HepG2 (cell line): ENCODE data around the gene GAL3ST3. TPM values are rescaled to one million over a fixed set of nuclear protein-coding genes. Genes with fewer than 3 reads are reported as not detected.

ENCODE experiments used
- AHR ChIP-seq: IDR thresholded peaks from 2 replicates; pipeline ENCODE4 v1.6.1; 2018; ENCODE audit warnings: missing genetic modification reagents, missing compliant biosample characterization
- CSRNP2 ChIP-seq: sonication (generic); formaldehyde crosslinking; conservative IDR thresholded peaks from 2 replicates; pipeline ENCODE4 v1.8.0; 2022; ENCODE audit warnings: low read depth, missing genetic modification reagents
- ELF1 ChIP-seq: sonication (generic); formaldehyde crosslinking; IDR thresholded peaks from 2 replicates; pipeline ENCODE4 v1.4.0; 2020; ENCODE audit warnings: missing genetic modification reagents
- GABPA ChIP-seq, 2 experiments: IDR thresholded peaks; 2 replicates each; pipeline ENCODE4 v1.6.1; 2011 to 2016; ENCODE audit warnings: low read depth in 2 of 2, low read length in 1 of 2, missing biosample characterization in 1 of 2, missing genetic modification characterization in 1 of 2
- IKZF5 ChIP-seq: IDR thresholded peaks from 2 replicates; pipeline ENCODE4 v1.6.1; 2018; ENCODE audit warnings: missing genetic modification reagents, mild to moderate bottlenecking, missing compliant biosample characterization
- IRX3 ChIP-seq: sonication (generic); formaldehyde crosslinking; IDR thresholded peaks from 2 replicates; pipeline ENCODE4 v1.8.1; 2023; ENCODE audit warnings: mild to moderate bottlenecking, low read depth, missing genetic modification reagents, borderline replicate concordance
- PATZ1 ChIP-seq: sonication (generic); formaldehyde crosslinking; IDR thresholded peaks from 2 replicates; pipeline ENCODE4 v1.4.0; 2020; ENCODE audit warnings: missing genetic modification reagents
- SKI ChIP-seq: fragments of 450-650 bp; IDR thresholded peaks from one replicate; pipeline ENCODE4 v1.6.1; 2018; ENCODE audit warnings: mild to moderate bottlenecking; ENCODE audit not compliant: partially characterized antibody
- SMC3 ChIP-seq: IDR thresholded peaks from 2 replicates; pipeline ENCODE4 v1.6.1; 2011; ENCODE audit warnings: low read length, improper control_type of control experiment
- SOX13 ChIP-seq, 3 experiments: fragments of 450-650 bp in 1 of 3; sonication (generic) in 1 of 3; formaldehyde crosslinking in 1 of 3; IDR thresholded peaks in 2 of 3; conservative IDR thresholded peaks in 1 of 3; 2 replicates each; pipeline versions ENCODE4 v1.5.0 to v1.6.1; 2016 to 2020; ENCODE audit warnings: antibody characterized with exemption in 1 of 3, mild to moderate bottlenecking in 1 of 3, missing compliant biosample characterization in 1 of 3, missing genetic modification reagents in 1 of 3, moderate library complexity in 1 of 3
- TBX3 ChIP-seq: fragments of 450-650 bp; IDR thresholded peaks from 2 replicates; pipeline ENCODE4 v1.6.1; 2017; ENCODE audit warnings: antibody characterized with exemption, mild to moderate bottlenecking, inconsistent platforms, borderline replicate concordance
- TEF ChIP-seq: sonication (generic); formaldehyde crosslinking; IDR thresholded peaks from 2 replicates; pipeline ENCODE4 v1.5.0; 2020; ENCODE audit warnings: missing genetic modification reagents
- TOPORS ChIP-seq: sonication (generic); formaldehyde crosslinking; IDR thresholded peaks from 2 replicates; pipeline ENCODE4 v1.8.0; 2023; ENCODE audit warnings: mild to moderate bottlenecking, missing genetic modification reagents
- ZFP37 ChIP-seq: sonication (generic); formaldehyde crosslinking; IDR thresholded peaks from 2 replicates; pipeline ENCODE4 v1.4.0; 2020; ENCODE audit warnings: missing genetic modification reagents, borderline replicate concordance
- ZFX ChIP-seq: sonication (generic); formaldehyde crosslinking; IDR thresholded peaks from 2 replicates; pipeline ENCODE4 v1.4.0; 2020; ENCODE audit warnings: mild to moderate bottlenecking, low read depth, missing genetic modification reagents, moderate library complexity
- ZNF280B ChIP-seq: sonication (generic); formaldehyde crosslinking; IDR thresholded peaks from 2 replicates; pipeline ENCODE4 v1.5.0; 2020; ENCODE audit warnings: missing genetic modification reagents, mild to moderate bottlenecking, borderline replicate concordance
- ZNF780A ChIP-seq: sonication (generic); formaldehyde crosslinking; IDR thresholded peaks from 2 replicates; pipeline ENCODE4 v1.8.0; 2022; ENCODE audit warnings: mild to moderate bottlenecking, missing genetic modification reagents, moderate library complexity
- ZNF788 ChIP-seq: sonication (generic); formaldehyde crosslinking; IDR thresholded peaks from 2 replicates; pipeline ENCODE4 v1.5.0; 2020; ENCODE audit warnings: mild to moderate bottlenecking, missing genetic modification reagents, borderline replicate concordance
- polyA plus RNA-seq, 8 experiments: library from polyadenylated mRNA; depleted of rRNA in 3 of 8; stranded (reverse) in 7 of 8; unstranded in 1 of 8; fragments of >200 nt; fragmentation: Illumina TruSeq in 4 of 8; extraction: Trizol in 4 of 8; gene quantifications; 2 replicates each; pipeline versions ENCODE4 v1.2.1 to v1.2.3, GENCODE V29; 2011 to 2016; ENCODE audit warnings: low read depth in 4 of 8, missing spikeins in 1 of 8, mixed read lengths in 1 of 8; ENCODE audit not compliant: insufficient read depth in 1 of 8
- total RNA-seq, 5 experiments: library from RNA; depleted of rRNA; stranded (reverse); fragments of >200 nt; fragmentation: Illumina TruSeq; extraction: Trizol; gene quantifications; 2 replicates each; pipeline ENCODE4 v1.2.3, GENCODE V29; 2016; ENCODE audit warnings: low read depth in 1 of 5
- TF ChIP-seq, protein P1 (sequence below): sonication (generic); formaldehyde crosslinking; IDR thresholded peaks from 2 replicates; pipeline ENCODE4 v1.4.0; 2020; ENCODE audit warnings: missing genetic modification reagents

GAL3ST3 gene
- total and polyA plus RNA-seq, 2 of the 13 experiments (the other 11 are each of a cell fraction or from before 2014, with no cell fraction given), result not detected

DNA sequence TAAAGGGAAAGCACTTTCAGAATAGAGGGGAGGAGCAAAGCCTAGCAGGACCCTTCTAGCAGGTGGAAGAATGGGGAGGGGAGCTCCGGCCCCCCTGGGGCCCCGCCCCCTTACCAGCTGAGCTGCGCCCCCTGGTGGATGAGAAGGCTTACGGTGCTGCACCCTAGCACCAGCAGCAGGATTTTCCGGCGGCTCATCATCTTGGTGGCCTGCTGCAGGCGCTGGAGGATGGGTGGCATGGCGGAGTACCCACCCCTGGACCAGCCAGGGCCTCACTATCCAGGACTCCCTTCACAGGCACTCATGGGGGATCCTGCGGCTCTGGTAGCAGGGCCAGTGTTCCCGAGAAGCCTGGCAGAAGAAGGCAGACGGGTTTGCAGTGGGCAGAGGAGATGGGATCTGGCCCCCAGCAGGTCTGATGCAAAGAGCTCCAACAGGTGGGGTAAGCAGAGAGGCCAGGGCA, 3.8 kb downstream of the GAL3ST3 start (continued):
- TF ChIP-seq CSRNP2 (no peak), TOPORS (no peak), ZFP37 (CRISPR knock-in tag) (no peak), SKI (no peak), ZFX (CRISPR knock-in tag) (peak; percentile 31; the same call in 1 of the 2 replicates), SMC3 (peak; percentile 16; the same call in 1 of the 2 replicates), IRX3 (no peak), SOX13 (IDR thresholded peaks at IDR 0.05) (no peak), SOX13 (CRISPR knock-in tag; conservative IDR thresholded peaks at IDR 0.05 in 1 of 2, IDR thresholded peaks at IDR 0.05 in 1 of 2) (0 out of 4 replicates have a peak, but pooled peaks of 1 of the 2 experiments have one; percentile 18), TBX3 (no peak), AHR (CRISPR knock-in tag) (no peak), ZNF780A (CRISPR knock-in tag) (no peak), GABPA (IDR thresholded peaks at IDR 0.05; ENCODE audit: low read depth, low read length) (no peak), GABPA (CRISPR knock-in tag; IDR thresholded peaks at IDR 0.05; ENCODE audit: low read depth) (0 out of 2 replicates have a peak, but pooled peaks have one; percentile 13), TEF (CRISPR knock-in tag) (no peak), ZNF788 (peak; percentile 59; the same call in 1 of the 2 replicates), ZNF280B (CRISPR knock-in tag) (no peak), ELF1 (CRISPR knock-in tag) (peak; percentile 24; the same call in 1 of the 2 replicates), PATZ1 (CRISPR knock-in tag) (peak; percentile 93), IKZF5 (CRISPR knock-in tag) (peak; percentile 33; the same call in 1 of the 2 replicates)
- TF ChIP-seq, protein P1, sequence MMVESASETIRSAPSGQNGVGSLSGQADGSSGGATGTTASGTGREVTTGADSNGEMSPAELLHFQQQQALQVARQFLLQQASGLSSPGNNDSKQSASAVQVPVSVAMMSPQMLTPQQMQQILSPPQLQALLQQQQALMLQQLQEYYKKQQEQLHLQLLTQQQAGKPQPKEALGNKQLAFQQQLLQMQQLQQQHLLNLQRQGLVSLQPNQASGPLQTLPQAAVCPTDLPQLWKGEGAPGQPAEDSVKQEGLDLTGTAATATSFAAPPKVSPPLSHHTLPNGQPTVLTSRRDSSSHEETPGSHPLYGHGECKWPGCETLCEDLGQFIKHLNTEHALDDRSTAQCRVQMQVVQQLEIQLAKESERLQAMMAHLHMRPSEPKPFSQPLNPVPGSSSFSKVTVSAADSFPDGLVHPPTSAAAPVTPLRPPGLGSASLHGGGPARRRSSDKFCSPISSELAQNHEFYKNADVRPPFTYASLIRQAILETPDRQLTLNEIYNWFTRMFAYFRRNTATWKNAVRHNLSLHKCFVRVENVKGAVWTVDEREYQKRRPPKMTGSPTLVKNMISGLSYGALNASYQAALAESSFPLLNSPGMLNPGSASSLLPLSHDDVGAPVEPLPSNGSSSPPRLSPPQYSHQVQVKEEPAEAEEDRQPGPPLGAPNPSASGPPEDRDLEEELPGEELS (CRISPR knock-in tag), result no peak
